Measurements from ENCODE around the gene PDE6H. TPM values are rescaled to one million over a fixed set of nuclear protein-coding genes. Genes with fewer than 3 reads are reported as not detected.

PDE6H gene
- polyA plus RNA-seq, 1 of the 3 experiments (the other 2 are of a cell fraction) = not detected

- no peak for DNase-seq
- CTCF ChIA-PET = interaction anchor here (1.1 to 1.2 kb wide), 2 partner anchors 13 to 239 kb away, joined by 3 to 4 read pairs; partner anchors contain the start of gene RERG
- Histone ChIP-seq H3K4me3 (ENCODE audit: low read depth in 2 of 2, low read length in 1 of 2) (no peak overlapping the region), H3K4me2 (no peak overlapping the region), H2AFZ (ENCODE audit: low read depth) (no peak overlapping the region), H3K9me3 (0 out of 2 replicates have a peak, but pooled peaks cover 6% of the 10 kb centered on the region), H3K27me3 (ENCODE audit: insufficient read depth) (no peaks in the 10 kb centered on the region), H3K9me2 (no peaks in the 10 kb centered on the region), H3F3A (replicated peaks; ENCODE audit: insufficient read depth) (no peaks in the 10 kb centered on the region), H3K79me2 (ENCODE audit: insufficient read depth) (no peaks in the 10 kb centered on the region), H3K4me1 (ENCODE audit: control insufficient read depth in 1 of 2, insufficient read depth in 2 of 2, low read depth in 1 of 2, low read length in 1 of 2) (no peaks in the 10 kb centered on the region), H4K20me1 (ENCODE audit: insufficient read depth) (no peaks in the 10 kb centered on the region), H3K9ac (no peak overlapping the region), H3K36me3 (replicated peaks in 1 of 2; ENCODE audit: control insufficient read depth in 1 of 2, insufficient read depth in 2 of 2, low read length in 1 of 2) (no peaks in the 10 kb centered on the region), H3K27ac (ENCODE audit: low read depth in 2 of 2, low read length in 1 of 2) (no peak overlapping the region)
- POLR2A ChIA-PET = no interaction called here
- TF ChIP-seq RXRA (IDR thresholded peaks at IDR 0.05; ENCODE audit: borderline replicate concordance, low read depth) = no peak
- no peak for TF ChIP-seq REST (IDR thresholded peaks at IDR 0.05; ENCODE audit: low read depth, low read length)
- TF ChIP-seq, protein P1, sequence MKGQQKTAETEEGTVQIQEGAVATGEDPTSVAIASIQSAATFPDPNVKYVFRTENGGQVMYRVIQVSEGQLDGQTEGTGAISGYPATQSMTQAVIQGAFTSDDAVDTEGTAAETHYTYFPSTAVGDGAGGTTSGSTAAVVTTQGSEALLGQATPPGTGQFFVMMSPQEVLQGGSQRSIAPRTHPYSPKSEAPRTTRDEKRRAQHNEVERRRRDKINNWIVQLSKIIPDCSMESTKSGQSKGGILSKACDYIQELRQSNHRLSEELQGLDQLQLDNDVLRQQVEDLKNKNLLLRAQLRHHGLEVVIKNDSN (IDR thresholded peaks at IDR 0.05; ENCODE audit: borderline replicate concordance, low read depth) = no peak
- no peak for TF ChIP-seq YY1 (IDR thresholded peaks at IDR 0.05; ENCODE audit: low read depth)
- TF ChIP-seq NRF1 (IDR thresholded peaks at IDR 0.05; ENCODE audit: low read depth, low read length) = no peak
- TF ChIP-seq, protein P2, sequence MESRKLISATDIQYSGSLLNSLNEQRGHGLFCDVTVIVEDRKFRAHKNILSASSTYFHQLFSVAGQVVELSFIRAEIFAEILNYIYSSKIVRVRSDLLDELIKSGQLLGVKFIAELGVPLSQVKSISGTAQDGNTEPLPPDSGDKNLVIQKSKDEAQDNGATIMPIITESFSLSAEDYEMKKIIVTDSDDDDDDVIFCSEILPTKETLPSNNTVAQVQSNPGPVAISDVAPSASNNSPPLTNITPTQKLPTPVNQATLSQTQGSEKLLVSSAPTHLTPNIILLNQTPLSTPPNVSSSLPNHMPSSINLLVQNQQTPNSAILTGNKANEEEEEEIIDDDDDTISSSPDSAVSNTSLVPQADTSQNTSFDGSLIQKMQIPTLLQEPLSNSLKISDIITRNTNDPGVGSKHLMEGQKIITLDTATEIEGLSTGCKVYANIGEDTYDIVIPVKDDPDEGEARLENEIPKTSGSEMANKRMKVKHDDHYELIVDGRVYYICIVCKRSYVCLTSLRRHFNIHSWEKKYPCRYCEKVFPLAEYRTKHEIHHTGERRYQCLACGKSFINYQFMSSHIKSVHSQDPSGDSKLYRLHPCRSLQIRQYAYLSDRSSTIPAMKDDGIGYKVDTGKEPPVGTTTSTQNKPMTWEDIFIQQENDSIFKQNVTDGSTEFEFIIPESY (IDR thresholded peaks at IDR 0.05; ENCODE audit: borderline replicate concordance, low read depth) = no peak
- no peak for TF ChIP-seq EZH2phosphoT487 (IDR thresholded peaks at IDR 0.05; ENCODE audit: borderline replicate concordance, low read depth)
- no peak for TF ChIP-seq SMC3 (IDR thresholded peaks at IDR 0.05; ENCODE audit: low read depth, low read length)
- TF ChIP-seq, protein P3, sequence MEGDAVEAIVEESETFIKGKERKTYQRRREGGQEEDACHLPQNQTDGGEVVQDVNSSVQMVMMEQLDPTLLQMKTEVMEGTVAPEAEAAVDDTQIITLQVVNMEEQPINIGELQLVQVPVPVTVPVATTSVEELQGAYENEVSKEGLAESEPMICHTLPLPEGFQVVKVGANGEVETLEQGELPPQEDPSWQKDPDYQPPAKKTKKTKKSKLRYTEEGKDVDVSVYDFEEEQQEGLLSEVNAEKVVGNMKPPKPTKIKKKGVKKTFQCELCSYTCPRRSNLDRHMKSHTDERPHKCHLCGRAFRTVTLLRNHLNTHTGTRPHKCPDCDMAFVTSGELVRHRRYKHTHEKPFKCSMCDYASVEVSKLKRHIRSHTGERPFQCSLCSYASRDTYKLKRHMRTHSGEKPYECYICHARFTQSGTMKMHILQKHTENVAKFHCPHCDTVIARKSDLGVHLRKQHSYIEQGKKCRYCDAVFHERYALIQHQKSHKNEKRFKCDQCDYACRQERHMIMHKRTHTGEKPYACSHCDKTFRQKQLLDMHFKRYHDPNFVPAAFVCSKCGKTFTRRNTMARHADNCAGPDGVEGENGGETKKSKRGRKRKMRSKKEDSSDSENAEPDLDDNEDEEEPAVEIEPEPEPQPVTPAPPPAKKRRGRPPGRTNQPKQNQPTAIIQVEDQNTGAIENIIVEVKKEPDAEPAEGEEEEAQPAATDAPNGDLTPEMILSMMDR (IDR thresholded peaks at IDR 0.05) = no peak
- TF ChIP-seq SIN3A (IDR thresholded peaks at IDR 0.05; ENCODE audit: borderline replicate concordance, low read depth, low read length) = no peak
- no peak for TF ChIP-seq MAX (IDR thresholded peaks at IDR 0.05; ENCODE audit: low read depth)
- TF ChIP-seq, protein P4, sequence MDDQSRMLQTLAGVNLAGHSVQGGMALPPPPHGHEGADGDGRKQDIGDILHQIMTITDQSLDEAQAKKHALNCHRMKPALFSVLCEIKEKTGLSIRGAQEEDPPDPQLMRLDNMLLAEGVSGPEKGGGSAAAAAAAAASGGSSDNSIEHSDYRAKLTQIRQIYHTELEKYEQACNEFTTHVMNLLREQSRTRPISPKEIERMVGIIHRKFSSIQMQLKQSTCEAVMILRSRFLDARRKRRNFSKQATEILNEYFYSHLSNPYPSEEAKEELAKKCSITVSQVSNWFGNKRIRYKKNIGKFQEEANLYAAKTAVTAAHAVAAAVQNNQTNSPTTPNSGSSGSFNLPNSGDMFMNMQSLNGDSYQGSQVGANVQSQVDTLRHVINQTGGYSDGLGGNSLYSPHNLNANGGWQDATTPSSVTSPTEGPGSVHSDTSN (IDR thresholded peaks at IDR 0.05) = no peak
- TF ChIP-seq TEAD4 (IDR thresholded peaks at IDR 0.05; ENCODE audit: borderline replicate concordance, insufficient read depth) = no peak
- no peak for TF ChIP-seq NFIC (IDR thresholded peaks at IDR 0.05; ENCODE audit: borderline replicate concordance)
- no peak for TF ChIP-seq GABPA (IDR thresholded peaks at IDR 0.05; ENCODE audit: low read depth)
- TF ChIP-seq GATA2 (CRISPR knock-in tag; IDR thresholded peaks at IDR 0.05) = no peak
- WGBS (ENCODE audit: low lambda C conversion rate) = 42% methylated on average over 2 of the region's 2 CpGs
These were observed 10.1 kb downstream of the PDE6H start for GRCh38 chr12:14982991-14983390.

Measured in SK-N-SH (cell line).